ENCODE data around the gene SCARF1. TPM values are rescaled to one million over a fixed set of nuclear protein-coding genes. Genes with fewer than 3 reads are reported as not detected.
A peak's percentile ranks its signal among the peaks of the same experiment; 100 is the strongest.

Gene SCARF1
- total RNA-seq, 1 experiment from 2014 or later = 4.9 TPM

- TF ChIP-seq, protein P1, sequence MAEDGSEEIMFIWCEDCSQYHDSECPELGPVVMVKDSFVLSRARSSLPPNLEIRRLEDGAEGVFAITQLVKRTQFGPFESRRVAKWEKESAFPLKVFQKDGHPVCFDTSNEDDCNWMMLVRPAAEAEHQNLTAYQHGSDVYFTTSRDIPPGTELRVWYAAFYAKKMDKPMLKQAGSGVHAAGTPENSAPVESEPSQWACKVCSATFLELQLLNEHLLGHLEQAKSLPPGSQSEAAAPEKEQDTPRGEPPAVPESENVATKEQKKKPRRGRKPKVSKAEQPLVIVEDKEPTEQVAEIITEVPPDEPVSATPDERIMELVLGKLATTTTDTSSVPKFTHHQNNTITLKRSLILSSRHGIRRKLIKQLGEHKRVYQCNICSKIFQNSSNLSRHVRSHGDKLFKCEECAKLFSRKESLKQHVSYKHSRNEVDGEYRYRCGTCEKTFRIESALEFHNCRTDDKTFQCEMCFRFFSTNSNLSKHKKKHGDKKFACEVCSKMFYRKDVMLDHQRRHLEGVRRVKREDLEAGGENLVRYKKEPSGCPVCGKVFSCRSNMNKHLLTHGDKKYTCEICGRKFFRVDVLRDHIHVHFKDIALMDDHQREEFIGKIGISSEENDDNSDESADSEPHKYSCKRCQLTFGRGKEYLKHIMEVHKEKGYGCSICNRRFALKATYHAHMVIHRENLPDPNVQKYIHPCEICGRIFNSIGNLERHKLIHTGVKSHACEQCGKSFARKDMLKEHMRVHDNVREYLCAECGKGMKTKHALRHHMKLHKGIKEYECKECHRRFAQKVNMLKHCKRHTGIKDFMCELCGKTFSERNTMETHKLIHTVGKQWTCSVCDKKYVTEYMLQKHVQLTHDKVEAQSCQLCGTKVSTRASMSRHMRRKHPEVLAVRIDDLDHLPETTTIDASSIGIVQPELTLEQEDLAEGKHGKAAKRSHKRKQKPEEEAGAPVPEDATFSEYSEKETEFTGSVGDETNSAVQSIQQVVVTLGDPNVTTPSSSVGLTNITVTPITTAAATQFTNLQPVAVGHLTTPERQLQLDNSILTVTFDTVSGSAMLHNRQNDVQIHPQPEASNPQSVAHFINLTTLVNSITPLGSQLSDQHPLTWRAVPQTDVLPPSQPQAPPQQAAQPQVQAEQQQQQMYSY (CRISPR knock-in tag; IDR thresholded peaks at IDR 0.05) = no peak
- TF ChIP-seq GABPB1 (CRISPR knock-in tag; IDR thresholded peaks at IDR 0.05) (peak; percentile 15; the same call in 1 of the 2 replicates), SP1 (CRISPR knock-in tag; conservative IDR thresholded peaks at IDR 0.05) (0 out of 2 replicates have a peak, but pooled peaks have one; percentile 78), CREM (CRISPR knock-in tag; IDR thresholded peaks at IDR 0.05) (no peak), MAX (CRISPR knock-in tag; IDR thresholded peaks at IDR 0.05) (peak; percentile 82), FOXK1 (CRISPR knock-in tag; IDR thresholded peaks at IDR 0.05) (peak; percentile 43; the same call in 1 of the 2 replicates), ZNF121 (CRISPR knock-in tag; IDR thresholded peaks at IDR 0.05) (no peak), ETV6 (CRISPR knock-in tag; IDR thresholded peaks at IDR 0.05) (peak; percentile 30; the same call in 1 of the 2 replicates)
- TF ChIP-seq, protein P2, sequence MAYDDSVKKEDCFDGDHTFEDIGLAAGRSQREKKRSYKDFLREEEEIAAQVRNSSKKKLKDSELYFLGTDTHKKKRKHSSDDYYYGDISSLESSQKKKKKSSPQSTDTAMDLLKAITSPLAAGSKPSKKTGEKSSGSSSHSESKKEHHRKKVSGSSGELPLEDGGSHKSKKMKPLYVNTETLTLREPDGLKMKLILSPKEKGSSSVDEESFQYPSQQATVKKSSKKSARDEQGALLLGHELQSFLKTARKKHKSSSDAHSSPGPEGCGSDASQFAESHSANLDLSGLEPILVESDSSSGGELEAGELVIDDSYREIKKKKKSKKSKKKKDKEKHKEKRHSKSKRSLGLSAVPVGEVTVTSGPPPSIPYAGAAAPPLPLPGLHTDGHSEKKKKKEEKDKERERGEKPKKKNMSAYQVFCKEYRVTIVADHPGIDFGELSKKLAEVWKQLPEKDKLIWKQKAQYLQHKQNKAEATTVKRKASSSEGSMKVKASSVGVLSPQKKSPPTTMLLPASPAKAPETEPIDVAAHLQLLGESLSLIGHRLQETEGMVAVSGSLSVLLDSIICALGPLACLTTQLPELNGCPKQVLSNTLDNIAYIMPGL (CRISPR knock-in tag; IDR thresholded peaks at IDR 0.05) = peak; percentile 34
- TF ChIP-seq, protein P3, sequence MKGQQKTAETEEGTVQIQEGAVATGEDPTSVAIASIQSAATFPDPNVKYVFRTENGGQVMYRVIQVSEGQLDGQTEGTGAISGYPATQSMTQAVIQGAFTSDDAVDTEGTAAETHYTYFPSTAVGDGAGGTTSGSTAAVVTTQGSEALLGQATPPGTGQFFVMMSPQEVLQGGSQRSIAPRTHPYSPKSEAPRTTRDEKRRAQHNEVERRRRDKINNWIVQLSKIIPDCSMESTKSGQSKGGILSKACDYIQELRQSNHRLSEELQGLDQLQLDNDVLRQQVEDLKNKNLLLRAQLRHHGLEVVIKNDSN (CRISPR knock-in tag; IDR thresholded peaks at IDR 0.05) = 0 out of 2 replicates have a peak, but pooled peaks have one; percentile 16
These were observed 17.3 kb downstream of the SCARF1 start, which contains the start of gene SLC43A2 (continued) for GRCh38 chr17:1627982-1628855.

DNA sequence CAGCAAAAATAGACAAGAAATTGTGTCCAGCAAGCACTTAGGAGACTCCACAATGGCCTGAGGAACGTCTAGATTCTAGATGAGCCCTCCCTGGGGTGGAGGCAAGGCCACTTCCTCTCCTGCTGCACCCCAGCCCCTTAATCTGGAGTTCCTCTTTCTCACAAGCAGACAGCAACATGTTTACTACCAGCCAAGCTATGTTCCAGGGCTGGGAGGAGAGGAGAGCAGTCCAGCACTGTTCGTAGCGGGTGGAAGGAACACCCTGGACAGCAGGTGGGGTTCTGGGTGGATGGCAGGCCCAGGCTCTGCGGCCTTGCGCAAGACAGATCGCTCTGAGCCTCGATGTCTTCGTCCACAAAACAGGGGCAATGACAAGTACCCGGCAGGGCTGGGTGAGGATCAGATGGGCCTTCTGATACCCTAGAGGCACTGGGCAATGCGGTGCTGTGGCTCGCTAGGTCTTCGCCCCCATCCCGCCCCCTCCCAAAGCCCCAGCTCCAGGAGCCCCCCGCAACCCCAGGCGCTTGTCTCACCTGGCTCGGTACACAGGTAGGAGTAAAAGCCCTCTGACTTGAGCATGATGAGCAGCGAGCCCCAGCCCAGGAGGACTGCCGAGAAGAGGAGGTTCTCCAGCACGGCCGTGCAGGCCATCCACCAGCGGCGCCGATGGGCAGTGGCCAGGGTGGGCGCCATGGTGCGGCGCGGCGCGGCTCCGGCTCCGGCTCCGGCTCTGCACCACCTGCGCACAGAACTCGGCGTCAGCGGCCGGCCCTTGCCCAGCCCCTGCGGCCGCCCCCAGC is 18.1 kb downstream of the SCARF1 start:
- DNase-seq (ENCODE audit: low spot score) = peak; percentile 46

More for the DNA sequence above, 18.1 kb downstream of the SCARF1 start:
- CTCF ChIA-PET = interaction anchor here (0.5 to 8.7 kb wide), 7 partner anchors 12 to 371 kb away, joined by 3 to 240 read pairs (median 40); partner anchors contain the start of genes RILP and SCARF1
- H3K36me3 Mint-ChIP-seq = no peaks in the 10 kb centered on the region
- H3K4me3 Mint-ChIP-seq = peak overlapping the region; percentile 62
- no peak overlapping the region for H3K27ac Mint-ChIP-seq
- H3K9me3 Mint-ChIP-seq = no peaks in the 10 kb centered on the region
- TF ChIP-seq ERG (CRISPR knock-in tag; IDR thresholded peaks at IDR 0.05) = no peak
- TF ChIP-seq CTCF (IDR thresholded peaks at IDR 0.05) = no peak
- no peak for TF ChIP-seq NR2C2 (CRISPR knock-in tag; IDR thresholded peaks at IDR 0.05)
- ATAC-seq = peak; percentile 9
- H3K4me1 Mint-ChIP-seq = peaks cover 25% of the 10 kb centered on the region
- H3K27me3 Mint-ChIP-seq (ENCODE audit: low read depth) = peaks cover 19% of the 10 kb centered on the region
- POLR2A ChIA-PET = interaction anchor here (0.5 to 3.1 kb wide), 5 partner anchors 12 to 60 kb away, joined by 3 to 12 read pairs (median 6); partner anchors contain the start of gene RILP
